ENCODE measurements around the gene KRT72. TPM values are rescaled to one million over a fixed set of nuclear protein-coding genes. Genes with fewer than 3 reads are reported as not detected.

KRT72 gene
- total and polyA plus RNA-seq, 4 donors = not detected

- 73% methylated on average over 4 of the region's 4 CpGs for WGBS
- TF ChIP-seq FOXA1 (IDR thresholded peaks at IDR 0.05) (no peak), YY1 (IDR thresholded peaks at IDR 0.05) (no peak), EGR1 (IDR thresholded peaks at IDR 0.05; ENCODE audit: low read depth in 2 of 2) (no peak), RAD21 (IDR thresholded peaks at IDR 0.05) (no peak), MAX (IDR thresholded peaks at IDR 0.05) (no peak)
- Histone ChIP-seq H3K4me1 (ENCODE audit: control insufficient read depth in 4 of 4, insufficient read depth in 4 of 4, low read length in 3 of 4) (no peaks in the 10 kb centered on the region), H3K9me3 (ENCODE audit: control insufficient read depth in 4 of 4, low read length in 3 of 4) (no peaks in the 10 kb centered on the region), H3K4me3 (ENCODE audit: low read depth in 1 of 3, low read length in 3 of 3) (no peak overlapping the region), H3K27me3 (ENCODE audit: control insufficient read depth in 4 of 4, insufficient read depth in 4 of 4, low read length in 3 of 4) (peaks cover 0 to 4% (median 0%) of the 10 kb centered on the region in 4 donors), H3K27ac (ENCODE audit: low read depth in 1 of 2, low read length in 2 of 2) (no peak overlapping the region), H3K9ac (ENCODE audit: low read depth in 1 of 2, low read length in 2 of 2) (no peak overlapping the region), H3K36me3 (ENCODE audit: control insufficient read depth in 4 of 4, insufficient read depth in 3 of 4, low read depth in 1 of 4, low read length in 3 of 4) (no peaks in the 10 kb centered on the region)
- DNase-seq (ENCODE audit: low spot score) = no peak
These were observed 29.4 kb upstream of the KRT72 start for GRCh38 chr12:52630599-52631200.

- H3K9ac ChIP-seq (ENCODE audit: low read depth in 1 of 2, low read length in 2 of 2) = no peak overlapping the region
- no peak overlapping the region for H3K4me3 ChIP-seq (ENCODE audit: low read depth in 1 of 3, low read length in 3 of 3)
- no peaks in the 10 kb centered on the region for H3K36me3 ChIP-seq (ENCODE audit: control insufficient read depth in 4 of 4, insufficient read depth in 3 of 4, low read depth in 1 of 4, low read length in 3 of 4)
- H3K9me3 ChIP-seq (ENCODE audit: control insufficient read depth in 4 of 4, low read length in 3 of 4) = no peaks in the 10 kb centered on the region
- TF ChIP-seq YY1 (IDR thresholded peaks at IDR 0.05) = no peak
- TF ChIP-seq RXRA (IDR thresholded peaks at IDR 0.05) = no peak
- TF ChIP-seq ATF3 (IDR thresholded peaks at IDR 0.05) = no peak
- TF ChIP-seq GABPA (IDR thresholded peaks at IDR 0.05 in 1 of 2, conservative IDR thresholded peaks at IDR 0.05 in 1 of 2) = no peak
- TF ChIP-seq CTCF (IDR thresholded peaks at IDR 0.05; ENCODE audit: low read depth, low read length, missing input control) = no peak
- no peak for TF ChIP-seq FOXA1 (IDR thresholded peaks at IDR 0.05)
- TF ChIP-seq RAD21 (IDR thresholded peaks at IDR 0.05) = no peak
- no peak for TF ChIP-seq NR2F2 (IDR thresholded peaks at IDR 0.05)
- TF ChIP-seq HNF4A (conservative IDR thresholded peaks at IDR 0.05) = no peak
- TF ChIP-seq ZBTB33 (IDR thresholded peaks at IDR 0.05) = no peak
- no peak for TF ChIP-seq MAX (IDR thresholded peaks at IDR 0.05)
- no peak for TF ChIP-seq JUND (IDR thresholded peaks at IDR 0.05)
- no peak for TF ChIP-seq REST (IDR thresholded peaks at IDR 0.05)
- no peak for TF ChIP-seq FOXA2 (IDR thresholded peaks at IDR 0.05)
- 77% methylated on average over 7 of the region's 7 CpGs for WGBS
- peaks cover 0 to 4% (median 0%) of the 10 kb centered on the region in 4 donors for H3K27me3 ChIP-seq (ENCODE audit: control insufficient read depth in 4 of 4, insufficient read depth in 4 of 4, low read length in 3 of 4)
- H3K4me1 ChIP-seq (ENCODE audit: control insufficient read depth in 4 of 4, insufficient read depth in 4 of 4, low read length in 3 of 4) = no peaks in the 10 kb centered on the region
- DNase-seq (ENCODE audit: low spot score) = peak; percentile 21
- no peak overlapping the region for H3K27ac ChIP-seq (ENCODE audit: low read depth in 1 of 2, low read length in 2 of 2)
These were observed 28.8 kb upstream of the KRT72 start for GRCh38 chr12:52630008-52630500.

Measured in liver (tissue), 9 donors.